ENCODE results near the gene LGR4. TPM values are rescaled to one million over a fixed set of nuclear protein-coding genes. Genes with fewer than 3 reads are reported as not detected.

Gene LGR4
- total and polyA plus RNA-seq, 9 of the 15 experiments (the other 6 are each of a cell fraction or from before 2014, with no cell fraction given): 0.94 to 10.1 (median 5.8) TPM

- Histone ChIP-seq H2AFZ (ENCODE audit: low read depth, low read length) (no peak overlapping the region), H3K4me3 (no peak overlapping the region), H4K20me1 (replicated peaks; ENCODE audit: control insufficient read depth, insufficient read depth, low read length) (no peaks in the 10 kb centered on the region), H3K36me3 (ENCODE audit: control insufficient read depth, insufficient read depth, low read length) (peaks cover 87% of the 10 kb centered on the region), H3K9ac (ENCODE audit: insufficient read depth in 1 of 2, low read depth in 2 of 2, low read length in 2 of 2) (no peak overlapping the region), H3K27ac (ENCODE audit: extremely low read depth, low read depth, low read length) (no peak overlapping the region), H3K27me3 (ENCODE audit: control insufficient read depth in 2 of 2, insufficient read depth in 2 of 2, low read length in 2 of 2) (no peaks in the 10 kb centered on the region), H3K4me1 (replicated peaks in 1 of 2; ENCODE audit: control insufficient read depth in 2 of 2, insufficient read depth in 2 of 2, low read length in 2 of 2) (no peaks in the 10 kb centered on the region), H3K9me3 (replicated peaks; ENCODE audit: control insufficient read depth, insufficient read depth, low read depth, low read length) (no peaks in the 10 kb centered on the region), H3K79me2 (ENCODE audit: control insufficient read depth, insufficient read depth, low read length) (peaks cover 25% of the 10 kb centered on the region), H3K9me1 (ENCODE audit: control insufficient read depth, insufficient read depth, low read length) (no peaks in the 10 kb centered on the region), H3K4me2 (ENCODE audit: insufficient read depth, low read length) (no peak overlapping the region)
- CTCF ChIA-PET (ENCODE audit: low intra/inter-chr PET ratio): interaction anchor here (0.7 to 2.0 kb wide), 2 partner anchors 290 to 313 kb away, joined by 3 to 11 read pairs; no protein-coding TSS in a partner anchor
- in situ Hi-C loops (cut with MboI): loop anchor here (25.0 kb wide), 2 partner anchors 735 to 1210 kb away; no protein-coding TSS in a partner anchor
- BruUV-seq (replicated peaks): no TSS peak
- peak in 3 of 4 experiments; percentile 20 to 30 (median 21) for DNase-seq (ENCODE audit: extremely low read depth in 1 of 4, low spot score in 3 of 4)
- intact Hi-C loops (cut with micrococcal nuclease): loop anchor here (5.0 kb wide), 1 partner anchor 845 kb away; no protein-coding TSS in a partner anchor
- ATAC-seq: peak; percentile 73
- FAIRE-seq: peak; percentile 15
- POLR2A ChIA-PET: interaction anchor here (0.9 to 1.5 kb wide), 4 partner anchors 20 to 302 kb away, joined by 3 to 5 read pairs (median 4); partner anchors contain the start of gene LGR4
- TF ChIP-seq TCF3 (CRISPR knock-in tag; IDR thresholded peaks at IDR 0.05) (no peak), RAD21 (CRISPR knock-in tag; conservative IDR thresholded peaks at IDR 0.05 in 1 of 2, IDR thresholded peaks at IDR 0.05 in 1 of 2) (peak; percentile 41 to 55), SAFB (IDR thresholded peaks at IDR 0.05; ENCODE audit: borderline replicate concordance, low read depth, low read length) (no peak), DEAF1 (CRISPR knock-in tag; IDR thresholded peaks at IDR 0.05) (0 out of 2 replicates have a peak, but pooled peaks have one; percentile 23), ZNF561 (CRISPR knock-in tag; conservative IDR thresholded peaks at IDR 0.05) (no peak), CTCF (IDR thresholded peaks at IDR 0.05 in 2 of 3, conservative IDR thresholded peaks at IDR 0.05 in 1 of 3; ENCODE audit: insufficient read depth in 2 of 3, low read depth in 1 of 3, low read length in 3 of 3) (peak in 2 of 3 experiments; percentile 20 to 60; a peak in 3 of 6 replicates), REST (IDR thresholded peaks at IDR 0.05; ENCODE audit: borderline replicate concordance) (peak; percentile 8; the same call in 1 of the 2 replicates), REST (CRISPR knock-in tag; IDR thresholded peaks at IDR 0.05; ENCODE audit: low read depth) (no peak)
Measured at GRCh38 chr11:27497284-27497866, 24.8 kb upstream of the LGR4 start.
